Vein endothelial cell (primary cell): ENCODE measurements around the gene PLAC8. TPM values are rescaled to one million over a fixed set of nuclear protein-coding genes. Genes with fewer than 3 reads are reported as not detected.

Source experiments
- total RNA-seq: library from RNA; depleted of rRNA; stranded (reverse); fragments of >200 nt; gene quantifications from 2 replicates; pipeline ENCODE4 v1.2.3, GENCODE V29; 2012

PLAC8 gene, protein sequence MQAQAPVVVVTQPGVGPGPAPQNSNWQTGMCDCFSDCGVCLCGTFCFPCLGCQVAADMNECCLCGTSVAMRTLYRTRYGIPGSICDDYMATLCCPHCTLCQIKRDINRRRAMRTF
- total RNA-seq, result 1.3 and 2.5 TPM in 2 replicates

DNA sequence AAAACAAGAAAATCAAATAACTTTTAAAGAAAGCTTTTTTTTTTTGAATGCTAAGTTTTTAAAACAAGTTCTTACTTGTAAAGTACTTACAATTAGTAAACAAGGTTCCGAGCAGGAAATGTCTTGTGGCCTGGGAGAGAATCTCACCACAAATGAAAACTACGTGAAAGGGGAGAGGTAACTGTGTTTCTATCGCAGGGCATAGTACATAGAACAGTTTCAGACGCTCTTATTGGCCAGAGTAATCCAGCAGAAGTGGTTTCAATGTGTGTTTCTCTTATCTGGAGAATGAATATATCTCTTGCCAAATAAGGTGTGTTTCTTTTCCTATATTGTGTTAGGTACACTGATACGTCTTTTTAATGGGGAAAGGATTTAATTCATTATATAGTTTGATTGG, at the start of gene PLAC8:
Gene PLAC8 (minus strand): TSS at position 154 of the 400 bp plus-strand sequence. CDS start 6,808 bp downstream, outside the sequence.

Other genes with a start within 250 kb of the PLAC8 start
- 365 and 381 TPM in 2 replicates for gene SEC31A, start 223.6 kb downstream of the PLAC8 start, total RNA-seq
- 3.4 and 4.9 TPM in 2 replicates for gene THAP9, start 214.0 kb downstream of the PLAC8 start, total RNA-seq
- 11.1 and 19.6 TPM in 2 replicates for gene LIN54, start 103.9 kb downstream of the PLAC8 start, total RNA-seq
- gene COPS4, start 79.5 kb downstream of the PLAC8 start, total RNA-seq, result 69.9 and 105 TPM in 2 replicates
- gene COQ2, start 170.1 kb upstream of the PLAC8 start, total RNA-seq, result 16.7 and 17.7 TPM in 2 replicates
- 3.3 and 6.7 TPM in 2 replicates for gene HPSE, start 220.1 kb upstream of the PLAC8 start, total RNA-seq